OCI-LY7 (cell line): ENCODE data around the gene CCNI2.

Experiments
- CTCF ChIP-seq: fragments of 200-600 bp; sonication (generic); conservative IDR thresholded peaks from 2 replicates; pipeline ENCODE4 v1.5.1; 2014; ENCODE audit warnings: mild to moderate bottlenecking, antibody characterized with exemption, low read length, moderate library complexity, mixed read lengths
- EZH2phosphoT487 ChIP-seq: fragments of 200-600 bp; sonication (generic); IDR thresholded peaks from 2 replicates; pipeline ENCODE4 v1.6.1; 2018; ENCODE audit warnings: low read depth, borderline replicate concordance, mild to moderate bottlenecking, mixed run types, antibody characterized with exemption, low read length, moderate library complexity, mixed read lengths

DNA sequence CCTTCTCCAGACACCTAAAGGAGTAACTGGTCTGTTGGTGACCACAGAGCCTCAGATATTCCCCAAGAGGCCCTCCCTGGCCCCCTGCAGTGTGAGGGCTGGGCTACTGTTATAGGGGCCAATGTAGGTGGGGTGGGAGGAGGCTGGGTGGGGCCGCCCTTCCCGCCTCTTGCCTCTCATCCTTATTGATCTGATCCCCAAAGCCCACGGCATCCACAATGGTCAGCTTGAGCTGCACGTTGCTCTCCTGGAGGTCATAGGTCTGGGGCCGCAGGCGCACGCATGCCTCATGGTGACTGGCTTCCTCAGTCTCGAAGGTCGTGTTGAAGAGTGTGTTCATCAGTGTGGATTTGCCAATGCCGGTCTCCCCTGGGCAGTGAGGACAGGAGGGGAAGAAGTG, 16.8 kb downstream of the CCNI2 start:
- no peak for TF ChIP-seq CTCF
- no peak for TF ChIP-seq EZH2phosphoT487
